ENCODE results near the gene EMC10.

EMC10 gene

DNA sequence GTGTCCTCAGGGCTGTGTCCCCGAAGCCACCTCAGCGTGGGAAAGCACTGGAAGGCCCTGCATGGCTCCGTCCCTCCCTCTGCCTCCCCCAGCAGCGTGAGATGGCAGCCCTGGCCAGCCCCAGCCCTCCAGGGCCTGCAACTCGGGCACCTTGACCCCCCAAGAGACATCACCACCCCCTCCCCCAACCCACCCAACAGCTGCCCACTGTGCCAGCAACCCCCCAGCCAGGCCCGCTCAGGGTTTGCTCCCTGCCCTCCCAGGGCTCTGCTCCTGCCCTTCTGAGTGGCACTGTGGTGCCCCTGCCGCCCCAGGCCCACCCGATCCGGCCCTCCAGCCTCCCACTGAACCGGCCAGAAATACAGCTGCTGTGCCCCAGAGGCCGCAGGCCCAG, 38.9 kb downstream of the EMC10 start:
- TF ChIP-seq, protein P1, sequence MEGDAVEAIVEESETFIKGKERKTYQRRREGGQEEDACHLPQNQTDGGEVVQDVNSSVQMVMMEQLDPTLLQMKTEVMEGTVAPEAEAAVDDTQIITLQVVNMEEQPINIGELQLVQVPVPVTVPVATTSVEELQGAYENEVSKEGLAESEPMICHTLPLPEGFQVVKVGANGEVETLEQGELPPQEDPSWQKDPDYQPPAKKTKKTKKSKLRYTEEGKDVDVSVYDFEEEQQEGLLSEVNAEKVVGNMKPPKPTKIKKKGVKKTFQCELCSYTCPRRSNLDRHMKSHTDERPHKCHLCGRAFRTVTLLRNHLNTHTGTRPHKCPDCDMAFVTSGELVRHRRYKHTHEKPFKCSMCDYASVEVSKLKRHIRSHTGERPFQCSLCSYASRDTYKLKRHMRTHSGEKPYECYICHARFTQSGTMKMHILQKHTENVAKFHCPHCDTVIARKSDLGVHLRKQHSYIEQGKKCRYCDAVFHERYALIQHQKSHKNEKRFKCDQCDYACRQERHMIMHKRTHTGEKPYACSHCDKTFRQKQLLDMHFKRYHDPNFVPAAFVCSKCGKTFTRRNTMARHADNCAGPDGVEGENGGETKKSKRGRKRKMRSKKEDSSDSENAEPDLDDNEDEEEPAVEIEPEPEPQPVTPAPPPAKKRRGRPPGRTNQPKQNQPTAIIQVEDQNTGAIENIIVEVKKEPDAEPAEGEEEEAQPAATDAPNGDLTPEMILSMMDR (IDR thresholded peaks at IDR 0.05; ENCODE audit: insufficient read depth, low read length): no peak
- TF ChIP-seq SPI1 (IDR thresholded peaks at IDR 0.05; ENCODE audit: borderline replicate concordance, low read depth) (no peak), POLR2AphosphoS5 (IDR thresholded peaks at IDR 0.05; ENCODE audit: low read depth) (no peak), GABPA (IDR thresholded peaks at IDR 0.05; ENCODE audit: low read depth) (no peak)
- TF ChIP-seq, protein P2, sequence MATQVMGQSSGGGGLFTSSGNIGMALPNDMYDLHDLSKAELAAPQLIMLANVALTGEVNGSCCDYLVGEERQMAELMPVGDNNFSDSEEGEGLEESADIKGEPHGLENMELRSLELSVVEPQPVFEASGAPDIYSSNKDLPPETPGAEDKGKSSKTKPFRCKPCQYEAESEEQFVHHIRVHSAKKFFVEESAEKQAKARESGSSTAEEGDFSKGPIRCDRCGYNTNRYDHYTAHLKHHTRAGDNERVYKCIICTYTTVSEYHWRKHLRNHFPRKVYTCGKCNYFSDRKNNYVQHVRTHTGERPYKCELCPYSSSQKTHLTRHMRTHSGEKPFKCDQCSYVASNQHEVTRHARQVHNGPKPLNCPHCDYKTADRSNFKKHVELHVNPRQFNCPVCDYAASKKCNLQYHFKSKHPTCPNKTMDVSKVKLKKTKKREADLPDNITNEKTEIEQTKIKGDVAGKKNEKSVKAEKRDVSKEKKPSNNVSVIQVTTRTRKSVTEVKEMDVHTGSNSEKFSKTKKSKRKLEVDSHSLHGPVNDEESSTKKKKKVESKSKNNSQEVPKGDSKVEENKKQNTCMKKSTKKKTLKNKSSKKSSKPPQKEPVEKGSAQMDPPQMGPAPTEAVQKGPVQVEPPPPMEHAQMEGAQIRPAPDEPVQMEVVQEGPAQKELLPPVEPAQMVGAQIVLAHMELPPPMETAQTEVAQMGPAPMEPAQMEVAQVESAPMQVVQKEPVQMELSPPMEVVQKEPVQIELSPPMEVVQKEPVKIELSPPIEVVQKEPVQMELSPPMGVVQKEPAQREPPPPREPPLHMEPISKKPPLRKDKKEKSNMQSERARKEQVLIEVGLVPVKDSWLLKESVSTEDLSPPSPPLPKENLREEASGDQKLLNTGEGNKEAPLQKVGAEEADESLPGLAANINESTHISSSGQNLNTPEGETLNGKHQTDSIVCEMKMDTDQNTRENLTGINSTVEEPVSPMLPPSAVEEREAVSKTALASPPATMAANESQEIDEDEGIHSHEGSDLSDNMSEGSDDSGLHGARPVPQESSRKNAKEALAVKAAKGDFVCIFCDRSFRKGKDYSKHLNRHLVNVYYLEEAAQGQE (IDR thresholded peaks at IDR 0.05; ENCODE audit: insufficient replicate concordance, low read depth): no peak
- DNase-seq (ENCODE audit: low read depth in 1 of 2, low spot score in 1 of 2): no peak
- no peak overlapping the region for H3K27ac ChIP-seq (replicated peaks)
- no peak overlapping the region for H3K4me3 ChIP-seq (replicated peaks; ENCODE audit: insufficient read depth, low read length)
- peaks cover 8% of the 10 kb centered on the region for H3K27me3 ChIP-seq (ENCODE audit: insufficient read depth, poor library complexity, severe bottlenecking)

DNA sequence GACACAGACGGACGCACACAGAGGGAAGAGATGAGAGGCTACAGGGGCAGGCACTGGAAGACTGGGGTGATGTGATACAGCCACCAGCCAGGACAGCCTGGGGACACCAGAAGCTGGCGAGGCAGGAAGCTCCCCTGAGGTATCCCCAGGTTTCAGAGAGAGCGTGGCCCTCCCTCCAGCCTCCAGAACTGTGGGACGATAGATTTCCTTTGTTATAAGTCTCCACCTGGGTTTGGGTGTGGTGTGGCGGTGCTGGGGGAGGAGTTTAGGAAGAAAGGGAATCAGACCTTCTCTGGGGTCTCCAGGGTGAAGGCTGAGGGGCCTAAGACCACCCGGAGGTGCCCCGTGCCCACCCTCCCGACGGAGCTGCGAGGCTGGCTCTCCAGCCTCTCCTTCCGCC, 40.1 kb downstream of the EMC10 start:
- Histone ChIP-seq H3K4me3 (replicated peaks; ENCODE audit: insufficient read depth, low read length) (no peak overlapping the region), H3K27me3 (ENCODE audit: insufficient read depth, poor library complexity, severe bottlenecking) (peaks cover 8% of the 10 kb centered on the region), H3K27ac (replicated peaks) (no peak overlapping the region)
- TF ChIP-seq, protein P2 (IDR thresholded peaks at IDR 0.05; ENCODE audit: insufficient replicate concordance, low read depth): no peak
- TF ChIP-seq POLR2AphosphoS5 (IDR thresholded peaks at IDR 0.05; ENCODE audit: low read depth) (no peak), SPI1 (IDR thresholded peaks at IDR 0.05; ENCODE audit: borderline replicate concordance, low read depth) (no peak), GABPA (IDR thresholded peaks at IDR 0.05; ENCODE audit: low read depth) (no peak)
- TF ChIP-seq, protein P1 (IDR thresholded peaks at IDR 0.05; ENCODE audit: insufficient read depth, low read length): no peak
- no peak for DNase-seq (ENCODE audit: low read depth in 1 of 2, low spot score in 1 of 2)

DNA sequence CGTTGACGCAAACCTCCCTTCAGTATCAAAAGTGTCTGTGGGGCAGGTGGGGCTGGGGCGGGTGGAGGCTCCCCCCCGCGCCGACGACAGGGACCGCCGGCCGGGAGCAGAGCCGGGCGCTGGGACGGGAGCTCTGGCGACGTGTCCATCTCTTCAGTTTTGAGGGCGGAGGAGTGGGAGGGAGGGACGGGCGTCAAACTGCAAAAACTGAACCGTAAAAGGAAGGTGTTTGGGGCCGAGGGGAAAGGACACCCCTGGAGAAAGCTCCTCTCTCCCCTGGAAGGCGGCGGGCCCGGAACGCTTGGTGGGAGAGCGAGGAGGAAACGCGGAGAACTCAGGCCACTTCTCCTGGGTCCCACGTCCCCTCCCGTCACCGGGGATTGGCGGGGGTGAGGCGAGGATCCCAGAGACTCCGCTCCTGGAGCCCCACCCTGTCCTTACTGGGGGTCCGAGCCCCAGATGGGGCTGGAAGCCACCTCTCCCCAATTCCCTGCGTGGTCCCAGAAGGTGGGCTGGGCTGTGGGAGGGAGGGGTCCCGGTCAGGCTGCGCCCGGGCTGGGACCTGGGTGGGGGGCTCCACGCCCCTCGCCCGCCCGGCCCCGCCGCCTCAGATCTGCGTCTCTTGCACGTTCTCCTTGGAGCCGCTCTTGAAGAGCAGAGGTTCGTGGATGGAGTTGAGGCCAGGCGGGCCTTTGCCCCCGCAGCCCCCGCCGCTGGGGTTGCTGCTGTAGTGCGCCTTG, 40.8 kb downstream of the EMC10 start:
- DNase-seq (ENCODE audit: low read depth in 1 of 2, low spot score in 1 of 2): no peak
- H3K27me3 ChIP-seq (ENCODE audit: insufficient read depth, poor library complexity, severe bottlenecking): peaks cover 8% of the 10 kb centered on the region
- TF ChIP-seq, protein P2 (IDR thresholded peaks at IDR 0.05; ENCODE audit: insufficient replicate concordance, low read depth): no peak
- no peak for TF ChIP-seq GABPA (IDR thresholded peaks at IDR 0.05; ENCODE audit: low read depth)
- TF ChIP-seq, protein P1 (IDR thresholded peaks at IDR 0.05; ENCODE audit: insufficient read depth, low read length): no peak
- no peak for TF ChIP-seq SPI1 (IDR thresholded peaks at IDR 0.05; ENCODE audit: borderline replicate concordance, low read depth)
- TF ChIP-seq POLR2AphosphoS5 (IDR thresholded peaks at IDR 0.05; ENCODE audit: low read depth): no peak
- H3K4me3 ChIP-seq (replicated peaks; ENCODE audit: insufficient read depth, low read length): no peak overlapping the region
- H3K27ac ChIP-seq (replicated peaks): no peak overlapping the region

Data from HL-60 (cell line).